HG02759 (cell line): ENCODE measurements around the gene ALX3.
"Not testable (repeated sequence)": the region's sequence is repeated elsewhere in the genome, so short reads cannot be mapped to it uniquely, and the experiment has no call there.

ENCODE experiments used
- ATAC-seq: cut with Tn5 transposase; IDR thresholded peaks from one replicate; pipeline ENCODE4 v1.9.1; 2021; ENCODE audit warnings: mild to moderate bottlenecking, moderate library complexity; ENCODE audit not compliant: unreplicated experiment

ALX3 gene

GRCh38 chr1:110048923-110049601, 21.4 kb downstream of the ALX3 start:
- ATAC-seq = no peak

- ATAC-seq = no peak
These were observed 22.2 kb downstream of the ALX3 start for GRCh38 chr1:110048240-110048639.

GRCh38 chr1:110047463-110047862, 23.0 kb downstream of the ALX3 start:
- ATAC-seq = no peak

GRCh38 chr1:110043016-110043415, 27.5 kb downstream of the ALX3 start:
- no peak for ATAC-seq

- ATAC-seq = no peak
These were observed 29.9 kb downstream of the ALX3 start for GRCh38 chr1:110040548-110040947.

- ATAC-seq = no peak
These were observed 30.8 kb downstream of the ALX3 start for GRCh38 chr1:110039641-110040040.

GRCh38 chr1:110038271-110038670, 32.2 kb downstream of the ALX3 start:
- no peak for ATAC-seq

GRCh38 chr1:110035236-110035752, 35.2 kb downstream of the ALX3 start:
- ATAC-seq = no peak

- ATAC-seq = peak; percentile 94
These were observed 35.8 kb downstream of the ALX3 start, which contains the start of gene STRIP1 for GRCh38 chr1:110034451-110035235. Gene STRIP1, plus strand, starts transcription at chr1:110034624. Its CDS starts 14 bp downstream, at chr1:110034638.

- ATAC-seq = no peak
These were observed 36.4 kb downstream of the ALX3 start for GRCh38 chr1:110034040-110034450.

GRCh38 chr1:110033421-110033820, 37.1 kb downstream of the ALX3 start:
- no peak for ATAC-seq

GRCh38 chr1:110032327-110032726, 38.1 kb downstream of the ALX3 start:
- ATAC-seq = no peak

GRCh38 chr1:110030687-110031086, 39.8 kb downstream of the ALX3 start:
- not testable (repeated sequence) for ATAC-seq

- ATAC-seq = no peak
These were observed 45.9 kb downstream of the ALX3 start for GRCh38 chr1:110024613-110025012.

- ATAC-seq = no peak
These were observed 49.2 kb downstream of the ALX3 start for GRCh38 chr1:110021285-110021684.

- ATAC-seq = no peak
These were observed 50.7 kb downstream of the ALX3 start for GRCh38 chr1:110019770-110020169.

- no peak for ATAC-seq
These were observed 52.1 kb downstream of the ALX3 start for GRCh38 chr1:110018396-110018795.

- no peak for ATAC-seq
These were observed 52.7 kb downstream of the ALX3 start for GRCh38 chr1:110017792-110018191.

- peak; percentile 70 for ATAC-seq
These were observed 58.2 kb downstream of the ALX3 start for GRCh38 chr1:110012100-110012780.

GRCh38 chr1:110011527-110012041, 58.9 kb downstream of the ALX3 start:
- peak; percentile 98 for ATAC-seq
